AG08395 (cell line): Measurements from ENCODE around the gene CEP78.

ENCODE experiments used
- DNase-seq: peaks from one replicate; pipeline ENCODE4 v3.0.0; 2012; ENCODE audit warnings: mixed read lengths, low spot score

Gene CEP78

DNA sequence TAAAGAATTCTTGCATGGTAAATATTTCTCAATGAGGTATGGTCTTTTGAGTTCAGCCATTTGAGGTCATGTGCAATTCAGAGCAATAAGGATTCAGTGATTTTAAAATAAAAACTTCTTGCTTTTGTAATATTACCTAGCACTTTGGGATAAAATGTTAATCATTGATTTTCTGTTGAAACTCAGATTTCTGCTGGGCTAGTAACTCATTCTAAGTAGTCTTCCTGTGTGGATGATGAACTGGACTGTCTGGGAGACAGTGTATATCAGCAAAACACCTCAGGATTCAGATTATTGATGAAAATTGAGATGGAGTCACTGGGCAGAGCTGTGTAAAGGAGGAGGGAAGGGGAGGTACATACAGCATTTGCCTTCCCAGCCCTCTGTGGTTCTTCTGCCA lies 50.2 kb downstream of the CEP78 start:
- no peak for DNase-seq

GRCh38 chr9:78286946-78287388 lies 51.1 kb downstream of the CEP78 start:
- DNase-seq = no peak

DNA sequence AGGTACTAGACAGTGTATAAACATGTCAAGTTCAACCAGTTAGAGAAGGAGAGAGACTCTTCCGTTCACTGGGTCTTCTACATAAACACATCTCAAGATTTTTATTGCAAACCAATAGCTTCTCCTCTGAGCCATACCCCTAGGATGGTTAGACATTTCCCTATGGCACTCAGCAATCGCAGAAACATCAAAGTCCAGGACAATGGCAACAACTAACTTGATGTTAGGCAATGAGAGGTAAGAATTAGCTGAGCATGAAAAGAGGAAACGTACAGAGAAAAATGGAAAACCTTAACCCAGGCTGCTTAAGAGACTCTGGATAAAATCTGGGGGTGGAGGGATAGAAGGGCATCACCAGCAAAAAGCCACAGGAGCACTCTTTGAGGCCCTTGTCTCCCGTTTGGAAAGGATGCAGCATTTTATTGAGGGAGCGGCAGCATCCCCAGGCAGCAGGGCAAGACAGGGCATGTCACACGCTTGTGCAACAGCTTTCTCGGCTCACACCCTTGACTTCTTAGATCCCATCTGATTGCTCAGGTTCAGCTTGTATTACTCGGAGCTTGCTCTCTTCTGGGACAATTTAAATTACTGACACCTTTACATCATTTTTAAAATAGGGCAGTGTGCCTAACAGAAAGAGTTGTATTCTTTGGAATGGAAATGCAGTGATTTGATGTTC lies 52.5 kb downstream of the CEP78 start:
- no peak for DNase-seq

DNA sequence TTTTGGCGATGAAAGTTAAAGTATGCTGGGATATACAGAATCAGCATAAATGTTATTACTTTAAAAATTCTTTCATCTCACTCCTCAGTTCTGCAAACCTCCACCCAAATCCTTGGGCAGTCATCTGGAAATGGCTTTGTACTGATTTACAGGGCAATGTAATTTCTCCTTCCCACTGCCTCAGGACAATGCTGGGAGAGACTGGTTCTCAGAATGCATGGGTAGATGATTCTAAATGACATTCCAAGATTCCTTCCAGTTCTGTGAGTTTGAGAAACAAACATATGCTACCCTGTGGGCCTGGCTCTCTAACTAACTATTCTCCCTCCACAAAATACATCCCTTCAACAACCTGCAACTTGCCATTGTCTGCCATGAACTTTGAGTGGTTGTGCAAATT lies 53.6 kb downstream of the CEP78 start:
- no peak for DNase-seq

DNA sequence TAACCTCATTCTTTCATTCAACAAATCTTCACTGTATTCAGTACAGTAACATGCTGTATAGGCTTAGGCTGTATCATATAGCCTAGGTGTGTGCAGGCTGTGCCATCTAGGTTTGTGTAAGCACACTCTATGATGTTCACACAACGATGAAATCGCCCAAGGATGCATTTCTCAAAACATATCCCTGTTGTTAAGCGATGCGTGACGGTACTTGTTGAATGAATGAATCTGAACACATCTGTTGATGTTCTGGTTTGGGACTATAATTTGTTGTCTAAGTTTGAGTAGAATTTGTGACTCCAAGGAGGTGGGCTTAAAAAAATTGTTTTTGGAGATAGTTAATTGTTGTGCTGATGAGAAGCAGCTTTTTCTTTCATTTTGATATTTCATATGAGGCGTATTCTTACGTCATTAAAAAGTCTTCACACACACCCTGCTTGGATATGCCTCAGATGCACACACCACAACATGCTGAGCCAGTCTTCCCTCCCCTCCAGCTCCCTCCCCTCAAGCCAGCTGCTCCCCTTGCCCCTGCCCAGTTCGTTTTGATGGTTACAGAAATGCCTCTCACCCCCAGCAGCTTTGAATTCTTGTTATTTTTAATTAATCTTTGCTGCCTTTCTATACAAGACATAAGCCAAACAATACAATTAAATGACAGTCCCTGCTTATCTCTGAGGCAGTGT lies 55.5 kb downstream of the CEP78 start:
- no peak for DNase-seq

- no peak for DNase-seq
Measured at GRCh38 chr9:78292026-78292425, 56.2 kb downstream of the CEP78 start.

- DNase-seq = no peak
Measured at GRCh38 chr9:78292716-78293497, 57.0 kb downstream of the CEP78 start.

- DNase-seq = no peak
Measured at GRCh38 chr9:78294290-78295176, 58.7 kb downstream of the CEP78 start.

DNA sequence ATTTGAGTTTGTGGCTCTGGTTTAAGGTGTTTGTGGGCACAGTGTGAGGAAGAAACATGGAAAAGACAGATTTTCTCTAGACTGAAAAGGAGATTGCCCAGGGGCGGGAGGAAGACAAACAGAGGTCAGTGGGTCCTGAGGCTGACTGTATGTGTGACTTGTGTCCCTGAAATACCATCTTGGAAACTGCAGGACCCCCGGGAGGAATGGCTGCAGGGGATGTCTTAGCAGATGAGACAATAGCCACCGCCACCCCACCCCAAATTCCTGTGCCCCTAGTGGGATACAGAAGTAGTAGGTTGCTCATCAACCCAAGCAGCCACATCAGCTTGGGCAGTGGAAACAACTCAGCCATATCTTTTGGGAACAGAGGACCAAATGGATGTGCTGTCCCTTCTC lies 59.3 kb downstream of the CEP78 start:
- no peak for DNase-seq

DNA sequence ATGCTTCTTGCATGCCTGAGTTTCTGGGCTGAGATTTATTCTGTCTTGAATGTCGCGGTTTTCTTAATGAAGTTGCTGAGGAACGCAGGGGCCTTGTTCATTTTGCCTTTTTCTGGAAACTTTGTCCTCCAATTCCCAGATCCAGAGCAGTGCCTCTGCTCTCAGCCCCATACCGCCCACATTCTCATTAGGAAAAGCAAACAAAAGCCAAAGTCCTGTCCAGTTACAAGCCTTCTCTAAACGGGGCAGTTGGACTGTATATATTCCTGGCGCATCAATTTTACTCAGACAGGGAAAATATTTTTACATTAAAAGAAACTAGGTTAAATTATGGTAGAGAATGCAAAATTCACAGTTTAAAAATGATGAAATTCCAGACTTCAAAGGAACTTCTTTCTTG lies 59.9 kb downstream of the CEP78 start:
- no peak for DNase-seq

DNA sequence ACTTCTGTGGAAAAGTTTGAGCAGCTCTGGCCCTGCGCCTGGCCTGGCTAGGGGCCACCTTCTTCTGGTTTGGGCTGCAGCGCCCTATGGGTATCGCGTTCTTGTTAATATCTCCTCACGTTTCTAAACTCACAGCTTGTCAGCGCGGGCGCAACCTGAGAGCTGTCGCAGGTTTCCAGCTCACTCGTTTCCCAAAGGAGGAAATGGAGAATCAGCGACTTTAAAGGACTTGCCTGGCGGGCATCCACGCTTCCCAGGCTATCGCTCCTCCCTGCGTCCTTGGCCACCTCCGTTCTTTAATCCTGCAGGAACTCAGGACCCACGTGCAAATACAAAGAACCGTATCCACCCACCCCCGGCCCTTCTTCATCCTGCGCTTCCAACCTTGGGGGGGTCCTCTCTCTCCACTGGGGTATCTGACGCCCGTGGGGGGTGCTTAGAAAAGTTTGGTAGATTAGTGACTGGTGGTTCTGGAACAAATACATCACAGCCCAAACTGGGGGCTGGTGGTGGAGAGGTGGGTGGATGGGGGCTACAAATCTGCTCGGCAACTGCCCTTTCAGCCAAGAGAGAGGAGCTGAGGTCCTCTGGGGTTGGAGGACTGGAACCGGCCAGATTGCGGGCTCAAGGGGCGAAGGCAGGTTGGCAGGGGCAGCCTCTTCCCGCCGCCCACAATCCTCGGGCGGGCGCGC lies 60.5 kb downstream of the CEP78 start:
- DNase-seq = peak; percentile 29

GRCh38 chr9:78296893-78297671 lies 61.2 kb downstream of the CEP78 start, which contains the start of gene PSAT1:
PSAT1 (plus strand) TSS chr9:78297125; CDS start chr9:78297211, 86 bp downstream.
- DNase-seq = peak; percentile 99

DNA sequence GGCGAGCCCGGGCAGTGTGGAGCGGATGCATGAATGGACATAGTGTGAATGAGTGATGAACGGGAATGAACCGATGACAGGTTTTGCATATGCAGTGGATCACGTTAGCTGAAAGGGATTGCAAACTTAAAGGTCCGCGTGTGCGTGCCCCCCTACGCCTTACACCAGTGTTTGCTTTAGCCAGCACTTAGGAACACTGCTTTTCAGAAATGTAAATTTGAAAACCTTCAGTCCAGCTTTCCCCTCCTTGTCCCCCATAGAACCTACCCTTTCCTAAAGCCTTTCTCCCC lies 61.7 kb downstream of the CEP78 start:
- DNase-seq = no peak

DNA sequence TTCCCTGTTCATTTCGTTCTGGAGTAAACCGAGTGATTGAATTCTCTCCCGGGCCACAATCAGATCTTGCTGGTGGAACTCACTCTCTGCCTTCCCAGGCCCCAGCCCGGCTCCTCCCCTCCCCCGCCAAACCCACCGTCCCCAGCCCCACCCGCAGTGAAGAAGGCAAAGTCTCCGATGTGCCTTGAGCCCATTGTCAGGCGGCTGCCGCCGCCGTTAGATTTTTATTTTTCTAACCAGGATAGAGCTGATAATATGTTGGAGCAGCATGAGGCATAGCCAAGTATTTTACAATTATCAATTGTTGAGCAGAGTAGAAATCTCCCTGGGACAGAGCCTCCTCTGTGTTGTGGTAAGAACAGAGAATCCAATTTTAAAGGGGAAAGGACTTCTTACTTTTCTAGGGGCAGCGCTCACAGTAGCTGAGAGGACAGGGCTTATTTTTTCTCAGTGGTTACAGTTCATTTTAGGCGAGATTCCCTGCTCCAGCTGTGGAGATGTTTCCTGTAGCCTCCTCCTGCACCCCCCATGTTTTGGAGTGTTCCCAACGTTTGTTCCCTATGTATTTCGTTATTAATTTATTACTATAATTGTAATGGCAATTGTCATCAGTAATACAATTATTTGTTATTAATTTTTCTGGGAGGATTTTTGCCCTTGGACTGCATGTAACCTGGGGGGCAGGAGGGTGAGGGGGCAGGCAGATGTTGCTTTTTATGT lies 62.3 kb downstream of the CEP78 start:
- DNase-seq = peak; percentile 11

GRCh38 chr9:78300209-78300608 lies 64.3 kb downstream of the CEP78 start:
- DNase-seq = no peak

DNA sequence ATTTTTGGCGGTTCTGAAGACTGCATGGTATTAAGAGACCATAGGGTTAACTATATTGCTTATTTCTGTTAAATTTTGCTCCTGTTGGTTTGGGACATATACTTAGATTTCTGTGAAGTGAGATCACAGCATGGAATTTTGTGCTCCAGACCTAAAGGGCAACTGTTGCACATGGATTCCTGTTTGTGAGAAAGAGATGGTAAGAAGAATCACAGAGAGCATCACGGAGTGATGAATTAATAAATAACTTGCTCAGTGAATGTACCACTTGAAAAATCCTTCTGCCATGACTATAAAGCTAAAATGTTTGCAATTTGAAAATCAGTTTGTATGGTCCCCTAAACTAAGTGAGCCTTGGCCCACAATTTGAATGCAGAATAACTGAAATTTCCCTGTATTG lies 65.6 kb downstream of the CEP78 start:
- DNase-seq = no peak

DNA sequence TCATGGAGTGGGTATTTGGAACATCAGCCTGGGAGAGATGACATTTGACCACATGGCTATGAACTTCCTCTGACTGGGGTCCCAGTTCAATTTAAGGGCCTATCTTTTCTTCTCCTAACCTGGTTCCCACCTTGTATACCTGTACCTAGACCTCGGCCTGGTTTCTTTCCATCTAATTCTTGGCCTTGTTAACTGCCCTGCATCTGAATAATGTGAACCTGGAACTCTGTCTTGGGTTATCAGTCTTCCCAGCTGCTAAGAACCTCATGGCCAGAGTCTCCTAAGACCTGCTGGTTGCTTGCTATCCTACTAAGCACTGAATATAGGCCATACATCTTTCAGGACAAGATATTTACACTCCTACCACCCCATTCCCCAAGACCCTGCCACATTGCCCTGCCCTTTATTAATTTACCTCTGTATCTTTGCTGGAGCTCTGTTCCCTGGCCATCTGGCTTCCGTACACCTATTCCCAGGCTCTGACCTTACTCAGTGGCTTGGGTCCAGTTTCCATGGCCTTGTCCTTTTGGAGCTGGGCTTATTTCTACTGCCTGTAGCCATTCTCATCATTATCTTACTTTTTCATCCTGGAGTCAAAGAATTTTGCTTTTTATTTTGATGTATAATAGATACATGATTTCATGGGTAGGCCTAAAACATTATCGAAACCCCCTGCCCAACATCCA lies 67.6 kb downstream of the CEP78 start:
- DNase-seq = no peak

GRCh38 chr9:78304357-78304756 lies 68.5 kb downstream of the CEP78 start:
- DNase-seq = no peak
